Endothelial cell of umbilical vein (primary cell): ENCODE measurements around the gene RAB3B. TPM values are rescaled to one million over a fixed set of nuclear protein-coding genes. Genes with fewer than 3 reads are reported as not detected.

ENCODE experiments used
- BruUV-seq: library from RNA; stranded (reverse); fragments of 400-500 nt; replicated peaks from 2 replicates; lab custom pipeline; 2021; lab: Mats Ljungman, UMichigan
- CTCF ChIA-PET: fragments of 300-600, 350-600 bp; sonication (Branson Sonifier 250); formaldehyde crosslinking; loops from one replicate; lab custom pipeline; 2021; ENCODE audit warnings: antibody characterized with exemption, inconsistent platforms; lab: Charles Lee
- POLR2A ChIA-PET: fragments of 300-600, 350-600 bp; sonication (Branson Sonifier 250); formaldehyde crosslinking; loops from one replicate; lab custom pipeline; 2021; ENCODE audit warnings: antibody characterized with exemption, inconsistent platforms; lab: Charles Lee
- DNase-seq: peaks from one replicate; pipeline ENCODE4 v3.0.0-alpha.2; 2011; ENCODE audit warnings: low read depth, low spot score
- FAIRE-seq: peaks from 2 replicates; lab custom pipeline; 2011; peaks lifted over from hg19 to GRCh38; lab: Jason Lieb, UNC
- H2AFZ ChIP-seq: 2 replicates; pipeline ENCODE4 v1.6.0; 2012; ENCODE audit warnings: low read depth, low read length, control low read depth, inconsistent platforms
- H3K27ac ChIP-seq: 2 replicates; pipeline ENCODE4 v1.5.1; 2011; ENCODE audit warnings: low read depth, mild to moderate bottlenecking, control low read depth, low read length, moderate library complexity; ENCODE audit not compliant: insufficient read depth
- H3K27me3 ChIP-seq, 2 experiments: 2 replicates each; pipeline versions ENCODE4 v1.6.0 to v1.6.1; 2011; ENCODE audit warnings: low read length in 2 of 2, mixed read lengths in 1 of 2; ENCODE audit not compliant: control insufficient read depth in 2 of 2, insufficient read depth in 2 of 2
- H3K36me3 ChIP-seq, 2 experiments: 2 replicates in 1 of 2; 3 replicates in 1 of 2; pipeline ENCODE4 v1.5.1; 2011; ENCODE audit warnings: low read length in 2 of 2, mild to moderate bottlenecking in 1 of 2, moderate library complexity in 1 of 2; ENCODE audit not compliant: control insufficient read depth in 2 of 2, insufficient read depth in 2 of 2; ENCODE audit errors: extremely low read depth in 1 of 2
- H3K4me1 ChIP-seq: 3 replicates; pipeline ENCODE4 v1.5.1; 2011; ENCODE audit warnings: mild to moderate bottlenecking, low read length; ENCODE audit not compliant: control insufficient read depth, insufficient read depth; ENCODE audit errors: extremely low read depth
- H3K4me2 ChIP-seq: 2 replicates; pipeline ENCODE4 v1.6.1; 2011; ENCODE audit warnings: low read length, control low read depth, mixed read lengths; ENCODE audit not compliant: insufficient read depth
- H3K4me3 ChIP-seq, 3 experiments: fragments of 200-600 bp in 1 of 3; sonication (generic), shearing (Covaris generic) in 1 of 3; replicated peaks in 1 of 3; 2 replicates each; pipeline ENCODE4 v1.5.1; 2011 to 2016; ENCODE audit warnings: control low read depth in 3 of 3, low read length in 3 of 3, mild to moderate bottlenecking in 2 of 3, inconsistent platforms in 1 of 3, low read depth in 1 of 3, moderate library complexity in 1 of 3; ENCODE audit not compliant: insufficient read depth in 1 of 3
- H3K79me2 ChIP-seq: 2 replicates; pipeline ENCODE4 v1.6.0; 2012; ENCODE audit warnings: low read length, inconsistent platforms; ENCODE audit not compliant: control insufficient read depth, insufficient read depth
- H3K9ac ChIP-seq: replicated peaks from 2 replicates; pipeline ENCODE3; 2011; ENCODE audit warnings: low read length, control low read depth; ENCODE audit not compliant: insufficient read depth; ENCODE audit errors: extremely low read depth
- H3K9me1 ChIP-seq: replicated peaks from 3 replicates; pipeline ENCODE4 v1.6.0; 2011; ENCODE audit warnings: mild to moderate bottlenecking, low read length; ENCODE audit not compliant: control insufficient read depth, insufficient read depth; ENCODE audit errors: extremely low read depth
- H3K9me3 ChIP-seq: replicated peaks from 2 replicates; pipeline ENCODE4 v1.5.1; 2012; ENCODE audit warnings: low read length, inconsistent platforms; ENCODE audit not compliant: control insufficient read depth, insufficient read depth
- H4K20me1 ChIP-seq: replicated peaks from 2 replicates; pipeline ENCODE3; 2011; ENCODE audit warnings: mild to moderate bottlenecking, low read length; ENCODE audit not compliant: control insufficient read depth, insufficient read depth; ENCODE audit errors: extremely low read depth
- CTCF ChIP-seq, 2 donors: IDR thresholded peaks; 1 replicate in 1 of 2; 2 replicates in 1 of 2; pipeline ENCODE4 v1.5.1; 2011; ENCODE audit warnings: low read length in 2 of 2, mild to moderate bottlenecking in 2 of 2, moderate library complexity in 2 of 2, control low read depth in 1 of 2, inconsistent platforms in 1 of 2, low read depth in 1 of 2; ENCODE audit not compliant: insufficient read depth in 1 of 2; ENCODE audit errors: extremely low read depth in 1 of 2
- EZH2 ChIP-seq: IDR thresholded peaks from 2 replicates; pipeline ENCODE4 v1.6.1; 2012; ENCODE audit warnings: borderline replicate concordance, low read depth, mild to moderate bottlenecking, moderate library complexity, low read length, inconsistent platforms; ENCODE audit not compliant: severe bottlenecking
- FOS ChIP-seq: IDR thresholded peaks from 2 replicates; pipeline ENCODE4 v1.6.1; 2011; ENCODE audit warnings: mild to moderate bottlenecking, low read length, moderate library complexity, borderline replicate concordance; ENCODE audit not compliant: insufficient read depth
- GATA2 ChIP-seq: IDR thresholded peaks from 2 replicates; pipeline ENCODE4 v1.7.0; 2011; ENCODE audit warnings: low read depth, mild to moderate bottlenecking, moderate library complexity, mixed read lengths, low read length; ENCODE audit not compliant: insufficient read length, insufficient read depth
- JUN ChIP-seq: IDR thresholded peaks from 2 replicates; pipeline ENCODE4 v1.6.1; 2011; ENCODE audit warnings: borderline replicate concordance, low read depth; ENCODE audit not compliant: insufficient read length, insufficient read depth
- MAX ChIP-seq: IDR thresholded peaks from 2 replicates; pipeline ENCODE4 v1.6.1; 2011; ENCODE audit not compliant: insufficient read depth, insufficient read length
- MYC ChIP-seq: IDR thresholded peaks from one replicate; pipeline ENCODE4 v1.6.1; 2011; ENCODE audit warnings: mild to moderate bottlenecking, low read depth, low read length
- POLR2A ChIP-seq: IDR thresholded peaks from 2 replicates; pipeline ENCODE4 v1.6.1; 2012; ENCODE audit warnings: low read depth, mild to moderate bottlenecking, control low read depth, low read length
- POLR2AphosphoS5 ChIP-seq: IDR thresholded peaks from 2 replicates; pipeline ENCODE4 v1.6.1; 2012; ENCODE audit warnings: low read depth, mild to moderate bottlenecking, control low read depth, low read length, moderate library complexity; ENCODE audit not compliant: insufficient read depth
- dilution Hi-C: fragments of 300-500 bp; cut with MboI; formaldehyde crosslinking; loops from one replicate; pipeline ENCODE4 v1.15.0; 2019; ENCODE audit warnings: low sequenced_read_pairs; ENCODE audit not compliant: extremely low pct_ligation_motif_present
- intact Hi-C: fragments of 100-400 bp; cut with micrococcal nuclease; formaldehyde crosslinking; loops from one replicate; pipeline ENCODE4 v1.10.0; 2022
- polyA plus RNA-seq, 4 experiments: library from polyadenylated mRNA; depleted of rRNA in 3 of 4; stranded (reverse) in 3 of 4; unstranded in 1 of 4; fragments of >200 nt; gene quantifications; 2 replicates each; pipeline versions ENCODE4 v1.2.1 to v1.2.3, GENCODE V29; 2011 to 2012; ENCODE audit warnings: missing spikeins in 1 of 4
- total RNA-seq: library from RNA; stranded (reverse); gene quantifications from 2 replicates; pipeline ENCODE4 v1.2.3, GENCODE V29; 2021

The RAB3B gene
- total and polyA plus RNA-seq, 2 donors (not counting 3 experiments of a cell fraction or from before 2014, with no cell fraction given): 4.1 to 10.4 TPM

GRCh38 chr1:51955797-51956527, 34.5 kb downstream of the RAB3B start:
- POLR2A ChIA-PET: no interaction called here
- Histone ChIP-seq H3K9ac (no peak overlapping the region), H3K9me1 (no peaks in the 10 kb centered on the region), H3K4me3 (no peak overlapping the region), H4K20me1 (no peaks in the 10 kb centered on the region), H3K4me2 (no peak overlapping the region), H3K27ac (no peak overlapping the region), H3K27me3 (no peaks in the 10 kb centered on the region), H3K36me3 (no peaks in the 10 kb centered on the region), H2AFZ (no peak overlapping the region), H3K79me2 (no peaks in the 10 kb centered on the region), H3K4me1 (peaks cover 8% of the 10 kb centered on the region), H3K9me3 (no peaks in the 10 kb centered on the region)
- CTCF ChIA-PET: interaction anchor here (0.8 to 1.2 kb wide), 5 partner anchors 10 to 59 kb away, joined by 3 to 5 read pairs (median 4); no protein-coding TSS in a partner anchor
- no TSS peak for BruUV-seq
- dilution Hi-C loops (no loop called here), intact Hi-C loops (loop anchor here (2.0 kb wide), 1 partner anchor 59 kb away; no protein-coding TSS in a partner anchor)
- TF ChIP-seq MAX: no peak
- TF ChIP-seq POLR2AphosphoS5: no peak
- no peak for TF ChIP-seq GATA2
- no peak for TF ChIP-seq MYC
- no peak for TF ChIP-seq POLR2A
- TF ChIP-seq JUN: no peak
- no peak for TF ChIP-seq CTCF (IDR thresholded peaks at IDR 0.05; ENCODE audit: extremely low read depth in 1 of 2, insufficient read depth in 1 of 2, low read depth in 1 of 2, low read length in 2 of 2)
- TF ChIP-seq EZH2: no peak
- no peak for TF ChIP-seq FOS
- FAIRE-seq: no peak
- no peak for DNase-seq
